Esophagus squamous epithelium (tissue), 5 donors: Measurements from ENCODE around the gene PAPOLG. TPM values are rescaled to one million over a fixed set of nuclear protein-coding genes. Genes with fewer than 3 reads are reported as not detected.
"Not testable (repeated sequence)": the region's sequence is repeated elsewhere in the genome, so short reads cannot be mapped to it uniquely, and the experiment has no call there.

Experiments used
- DNase-seq: peaks from one replicate; lab custom pipeline; 2025; lab: John Stamatoyannopoulos, UW
- H3K27ac ChIP-seq, 4 donors: fragments of 200-600 bp; sonication (generic); one replicate each; pipeline ENCODE4 v1.5.1; 2016 to 2019; ENCODE audit warnings: mild to moderate bottlenecking in 1 of 4
- H3K27me3 ChIP-seq, 4 donors: fragments of 200-600 bp; sonication (generic); 1 replicate in 3 of 4; 2 replicates in 1 of 4; pipeline versions ENCODE4 v1.5.1 to v1.6.0; 2017 to 2021; ENCODE audit warnings: antibody characterized with exemption in 1 of 4
- H3K36me3 ChIP-seq, 3 donors: fragments of 200-600 bp; sonication (generic); one replicate each; pipeline ENCODE4 v1.5.1; 2016 to 2019
- H3K4me1 ChIP-seq, 3 donors: fragments of 200-600 bp; sonication (generic); one replicate each; pipeline ENCODE4 v1.5.1; 2017 to 2019
- H3K4me3 ChIP-seq, 4 donors: fragments of 200-600 bp; sonication (generic); 1 replicate in 3 of 4; 2 replicates in 1 of 4; pipeline ENCODE4 v1.5.1; 2016 to 2019; ENCODE audit warnings: mild to moderate bottlenecking in 2 of 4, moderate library complexity in 1 of 4
- H3K9me3 ChIP-seq, 3 donors: fragments of 200-600 bp; sonication (generic); one replicate each; pipeline ENCODE4 v1.5.1; 2016 to 2019
- POLR2A ChIP-seq, 4 donors: fragments of 450-650 bp; IDR thresholded peaks; one replicate each; pipeline ENCODE4 v1.6.1; 2017; ENCODE audit warnings: antibody characterized with exemption in 4 of 4, mild to moderate bottlenecking in 4 of 4, moderate library complexity in 3 of 4
- WGBS, 2 donors: methylation state at CpG; one replicate each; pipeline ENCODE4 v1.1.5; 2018; 5-methylcytosine and 5-hydroxymethylcytosine counted together
- intact Hi-C: fragments of 100-400 bp; cut with DNase I; formaldehyde crosslinking; loops from one replicate; pipeline ENCODE4 v1.15.0; 2022
- total RNA-seq, 4 donors: library from RNA; depleted of rRNA; stranded (reverse); fragments of >200 nt; gene quantifications; one replicate each; pipeline ENCODE4 v1.1.0, GENCODE V29; 2016
- TF ChIP-seq, protein P1 (sequence below), 6 experiments: fragments of 450-650 bp in 4 of 6; fragments of 200-600 bp in 2 of 6; sonication (generic) in 2 of 6; IDR thresholded peaks; one replicate each; pipeline ENCODE4 v1.5.1; 2016 to 2019; ENCODE audit warnings: antibody characterized with exemption in 6 of 6, mild to moderate bottlenecking in 4 of 6, moderate library complexity in 4 of 6
- donor health status: DM: yes; HTN: yes; CAD: no.

The PAPOLG gene
- total RNA-seq, 4 donors from 2014 or later, result 7.4 to 13.7 (median 12.0) TPM

GRCh38 chr2:60821587-60822302, 65.7 kb downstream of the PAPOLG start:
- intact Hi-C loops, result no loop called here
- 83% methylated on average over 6 of the region's 6 CpGs for WGBS, 2 donors

DNA sequence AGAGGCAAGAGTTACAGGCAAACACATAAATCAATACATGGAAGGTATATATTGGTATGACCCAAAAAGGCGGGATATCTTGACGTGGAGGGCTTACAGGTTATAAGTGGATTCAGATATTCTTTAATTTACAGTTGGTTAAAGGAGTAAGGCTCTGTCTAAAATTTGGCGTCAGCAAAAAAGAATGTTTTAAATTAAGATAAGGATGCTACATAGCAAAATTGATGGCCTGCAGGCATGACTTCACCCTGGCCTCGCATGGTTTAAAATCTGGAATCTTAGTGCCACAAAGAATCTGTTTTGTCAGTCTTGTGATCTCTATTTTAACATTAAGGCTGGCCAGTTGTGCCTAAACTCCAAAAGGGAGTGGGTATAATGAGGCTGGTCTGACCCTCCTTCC, 66.9 kb downstream of the PAPOLG start:
- no peak overlapping the region for H3K27ac ChIP-seq
- no peak for DNase-seq
- H3K4me1 ChIP-seq, result no peaks in the 10 kb centered on the region
- no peak overlapping the region for H3K4me3 ChIP-seq
- no peaks in the 10 kb centered on the region for H3K36me3 ChIP-seq
- TF ChIP-seq, protein P1, sequence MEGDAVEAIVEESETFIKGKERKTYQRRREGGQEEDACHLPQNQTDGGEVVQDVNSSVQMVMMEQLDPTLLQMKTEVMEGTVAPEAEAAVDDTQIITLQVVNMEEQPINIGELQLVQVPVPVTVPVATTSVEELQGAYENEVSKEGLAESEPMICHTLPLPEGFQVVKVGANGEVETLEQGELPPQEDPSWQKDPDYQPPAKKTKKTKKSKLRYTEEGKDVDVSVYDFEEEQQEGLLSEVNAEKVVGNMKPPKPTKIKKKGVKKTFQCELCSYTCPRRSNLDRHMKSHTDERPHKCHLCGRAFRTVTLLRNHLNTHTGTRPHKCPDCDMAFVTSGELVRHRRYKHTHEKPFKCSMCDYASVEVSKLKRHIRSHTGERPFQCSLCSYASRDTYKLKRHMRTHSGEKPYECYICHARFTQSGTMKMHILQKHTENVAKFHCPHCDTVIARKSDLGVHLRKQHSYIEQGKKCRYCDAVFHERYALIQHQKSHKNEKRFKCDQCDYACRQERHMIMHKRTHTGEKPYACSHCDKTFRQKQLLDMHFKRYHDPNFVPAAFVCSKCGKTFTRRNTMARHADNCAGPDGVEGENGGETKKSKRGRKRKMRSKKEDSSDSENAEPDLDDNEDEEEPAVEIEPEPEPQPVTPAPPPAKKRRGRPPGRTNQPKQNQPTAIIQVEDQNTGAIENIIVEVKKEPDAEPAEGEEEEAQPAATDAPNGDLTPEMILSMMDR (IDR thresholded peaks at IDR 0.05), result no peak
- TF ChIP-seq POLR2A (IDR thresholded peaks at IDR 0.05), result no peak
- no peaks in the 10 kb centered on the region for H3K27me3 ChIP-seq
- H3K9me3 ChIP-seq, result no peaks in the 10 kb centered on the region
- 67 to 78% methylated on average over 4 of the region's 4 CpGs for WGBS, 2 donors
- intact Hi-C loops, result no loop called here

More at GRCh38 chr2:60821587-60822302, 65.7 kb downstream of the PAPOLG start:
- H3K27me3 ChIP-seq, result no peaks in the 10 kb centered on the region
- no peak overlapping the region for H3K4me3 ChIP-seq
- H3K4me1 ChIP-seq, result no peaks in the 10 kb centered on the region
- H3K9me3 ChIP-seq, result no peaks in the 10 kb centered on the region
- no peak for DNase-seq
- no peaks in the 10 kb centered on the region for H3K36me3 ChIP-seq
- no peak overlapping the region for H3K27ac ChIP-seq
- TF ChIP-seq, protein P1 (IDR thresholded peaks at IDR 0.05), result no peak
- no peak for TF ChIP-seq POLR2A (IDR thresholded peaks at IDR 0.05)

DNA sequence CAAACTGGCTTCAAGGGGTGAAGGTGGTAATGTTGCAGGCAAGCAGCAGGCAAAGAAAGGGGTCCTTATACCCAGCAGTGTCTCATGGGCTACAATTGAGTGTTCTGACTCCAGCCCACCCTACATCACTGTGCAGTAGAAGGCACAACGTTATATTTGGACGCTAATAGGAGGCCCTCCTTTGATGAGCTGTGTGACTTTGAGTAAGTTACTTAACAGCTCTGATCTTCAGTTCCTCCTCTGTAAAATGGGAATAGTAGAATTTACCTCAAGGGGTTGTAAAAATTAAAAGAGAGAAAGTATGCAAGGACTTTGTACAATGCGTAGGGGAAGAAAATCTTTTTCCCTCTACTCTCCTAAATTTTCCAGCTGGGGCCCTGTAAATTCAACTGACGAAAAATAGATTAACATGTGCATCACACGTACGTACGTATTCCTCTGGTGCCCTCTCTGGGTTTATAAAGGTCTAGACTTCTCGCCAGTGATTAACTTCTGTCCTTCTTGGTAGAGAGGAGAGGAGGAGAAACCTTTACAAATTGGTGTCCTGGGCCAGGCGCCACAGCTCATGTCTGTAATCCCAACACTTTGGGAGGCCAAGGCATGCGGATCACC, 67.7 kb downstream of the PAPOLG start:
- H3K27ac ChIP-seq, result no peak overlapping the region
- no peaks in the 10 kb centered on the region for H3K36me3 ChIP-seq
- no peaks in the 10 kb centered on the region for H3K4me1 ChIP-seq
- no peaks in the 10 kb centered on the region for H3K9me3 ChIP-seq
- no peak overlapping the region for H3K4me3 ChIP-seq
- no peaks in the 10 kb centered on the region for H3K27me3 ChIP-seq
- TF ChIP-seq, protein P1 (IDR thresholded peaks at IDR 0.05), result no peak
- TF ChIP-seq POLR2A (IDR thresholded peaks at IDR 0.05), result no peak
- no peak for DNase-seq
- intact Hi-C loops, result no loop called here
- WGBS, 2 donors, result 86 to 90% methylated on average over 10 of the region's 10 CpGs

DNA sequence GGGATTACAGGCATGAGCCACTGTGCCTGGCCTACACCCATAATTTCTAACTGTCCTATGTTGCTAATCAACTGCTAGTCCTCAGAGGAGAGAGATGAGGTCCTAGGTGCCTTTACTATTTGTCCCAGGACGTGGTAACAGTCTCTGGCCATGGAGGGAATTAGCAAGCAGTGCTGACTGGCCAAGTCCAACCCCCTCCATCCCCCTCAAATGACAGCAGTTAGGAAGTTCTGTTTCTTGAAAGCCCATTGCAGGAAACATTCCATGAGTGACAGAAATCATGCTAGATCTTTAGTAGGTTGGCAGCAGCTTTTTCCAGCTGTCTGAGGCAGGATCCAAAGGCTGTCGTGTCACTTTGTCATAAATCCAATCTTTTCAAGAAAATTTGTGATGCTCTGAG, 69.6 kb downstream of the PAPOLG start:
- intact Hi-C loops, result no loop called here
- TF ChIP-seq, protein P1 (IDR thresholded peaks at IDR 0.05), result no peak
- no peak for TF ChIP-seq POLR2A (IDR thresholded peaks at IDR 0.05)
- H3K36me3 ChIP-seq, result no peaks in the 10 kb centered on the region
- no peaks in the 10 kb centered on the region for H3K9me3 ChIP-seq
- H3K27me3 ChIP-seq, result no peaks in the 10 kb centered on the region
- DNase-seq, result no peak
- no peaks in the 10 kb centered on the region for H3K4me1 ChIP-seq
- H3K4me3 ChIP-seq, result no peak overlapping the region
- H3K27ac ChIP-seq, result no peak overlapping the region
- 50% methylated on average over 1 of the region's 2 CpGs for WGBS, 2 donors

DNA sequence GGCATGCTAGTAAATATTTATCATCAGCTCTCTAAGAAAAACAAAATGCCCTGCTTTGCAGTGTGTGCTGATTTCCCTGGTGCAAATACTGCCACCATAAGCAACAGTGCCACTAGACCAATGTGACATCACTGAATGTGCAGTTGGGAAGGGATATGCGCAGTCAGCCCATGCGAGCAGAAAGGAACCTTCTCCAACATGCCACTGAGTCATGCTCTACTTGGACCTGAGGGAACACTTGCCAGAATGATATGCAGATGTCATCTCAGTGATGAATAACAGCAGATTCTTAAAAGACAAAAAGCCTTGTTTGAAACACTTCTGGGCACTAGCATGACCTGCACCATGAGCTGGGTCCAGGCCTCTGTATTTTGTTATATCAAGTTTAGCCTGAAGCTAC, 70.0 kb downstream of the PAPOLG start:
- intact Hi-C loops, result no loop called here
- DNase-seq, result no peak
- WGBS, 2 donors, result 52 to 100% methylated on average over 2 of the region's 2 CpGs

DNA sequence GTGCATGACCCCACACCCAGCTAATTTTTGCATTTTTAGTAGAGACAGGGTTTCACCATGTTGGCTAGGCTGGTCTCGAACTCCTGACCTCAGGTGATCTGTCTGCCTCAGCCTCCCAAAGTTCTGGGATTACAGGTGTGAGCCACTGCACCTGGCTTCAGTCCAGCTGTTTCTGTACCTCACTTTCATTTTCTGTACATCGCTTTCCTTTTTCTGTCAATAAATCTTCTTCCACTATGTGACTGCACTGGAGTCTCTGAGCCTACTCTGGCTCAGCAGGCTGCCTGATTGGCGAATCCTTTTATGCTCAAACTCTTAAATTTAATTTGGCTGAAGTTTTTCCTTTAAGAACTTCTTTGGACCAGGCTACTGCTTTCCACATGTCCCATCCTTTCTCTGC, 70.8 kb downstream of the PAPOLG start:
- H3K4me1 ChIP-seq, DNase-seq, H3K4me3 ChIP-seq, H3K27ac ChIP-seq, H3K9me3 ChIP-seq, intact Hi-C loops, H3K27me3 ChIP-seq, H3K36me3 ChIP-seq: not testable (repeated sequence)
- WGBS, 2 donors, result 73 to 88% methylated on average over 3 of the region's 3 CpGs

More for the DNA sequence above, 70.0 kb downstream of the PAPOLG start:
- Histone ChIP-seq H3K27ac (no peak overlapping the region), H3K9me3 (no peaks in the 10 kb centered on the region), H3K4me3 (no peak overlapping the region), H3K36me3 (no peaks in the 10 kb centered on the region), H3K27me3 (no peaks in the 10 kb centered on the region), H3K4me1 (no peaks in the 10 kb centered on the region)
- TF ChIP-seq, protein P1 (IDR thresholded peaks at IDR 0.05), result no peak
- TF ChIP-seq POLR2A (IDR thresholded peaks at IDR 0.05), result no peak
